Choroid plexus epithelial cell (primary cell): ENCODE results near the gene GPT2.
"Not testable (repeated sequence)": the region's sequence is repeated elsewhere in the genome, so short reads cannot be mapped to it uniquely, and the experiment has no call there.

Experiments used
- DNase-seq: peaks from one replicate; pipeline ENCODE4 v3.0.0-alpha.2; 2010; ENCODE audit warnings: low read depth
- H3K4me3 ChIP-seq: 2 replicates; pipeline ENCODE4 v1.5.1; 2011; ENCODE audit warnings: low read depth, mild to moderate bottlenecking, control low read depth, low read length, moderate library complexity
- CTCF ChIP-seq: conservative IDR thresholded peaks from 2 replicates; pipeline ENCODE4 v1.5.1; 2011; ENCODE audit warnings: low read depth, mild to moderate bottlenecking, control low read depth, inconsistent platforms, low read length, moderate library complexity

The GPT2 gene

GRCh38 chr16:46866286-46866685 lies 17.9 kb upstream of the GPT2 start:
- no peak for TF ChIP-seq CTCF
- no peak overlapping the region for H3K4me3 ChIP-seq
- no peak for DNase-seq

GRCh38 chr16:46867486-46867885 lies 16.7 kb upstream of the GPT2 start:
- DNase-seq, H3K4me3 ChIP-seq: not testable (repeated sequence)

GRCh38 chr16:46868891-46869290 lies 15.3 kb upstream of the GPT2 start:
- DNase-seq, H3K4me3 ChIP-seq: not testable (repeated sequence)

- TF ChIP-seq CTCF = no peak
- no peak overlapping the region for H3K4me3 ChIP-seq
- DNase-seq = no peak
Observed at GRCh38 chr16:46871597-46871996, 12.6 kb upstream of the GPT2 start.

GRCh38 chr16:46873201-46873600 lies 11.0 kb upstream of the GPT2 start:
- no peak for TF ChIP-seq CTCF
- DNase-seq = no peak

GRCh38 chr16:46875243-46875642 lies 8.9 kb upstream of the GPT2 start:
- DNase-seq = no peak
- H3K4me3 ChIP-seq = no peak overlapping the region
- no peak for TF ChIP-seq CTCF

More at GRCh38 chr16:46873201-46873600, 11.0 kb upstream of the GPT2 start:
- H3K4me3 ChIP-seq = no peak overlapping the region

GRCh38 chr16:46882304-46882939 lies 1.7 kb upstream of the GPT2 start:
- no peak for TF ChIP-seq CTCF
- no peak for DNase-seq

GRCh38 chr16:46882940-46883307 lies 1.2 kb upstream of the GPT2 start:
- no peak for DNase-seq
- H3K4me3 ChIP-seq = no peak overlapping the region

More at GRCh38 chr16:46882304-46882939, 1.7 kb upstream of the GPT2 start:
- no peak overlapping the region for H3K4me3 ChIP-seq

More at GRCh38 chr16:46882940-46883307, 1.2 kb upstream of the GPT2 start:
- TF ChIP-seq CTCF = no peak
